Upper lobe of left lung (tissue), 6 donors: ENCODE measurements around the gene TNFRSF18. TPM values are rescaled to one million over a fixed set of nuclear protein-coding genes. Genes with fewer than 3 reads are reported as not detected.

Experiments
- ATAC-seq, 2 donors: fragments of 200-7000 bp; cut with Tn5 transposase; one replicate each; pipeline ENCODE4 v1.9.1; 2022; ENCODE audit warnings: mild to moderate bottlenecking in 2 of 2, moderate library complexity in 2 of 2; ENCODE audit not compliant: low FRiP score in 2 of 2
- DNase-seq, 2 donors: peaks; one replicate each; pipeline ENCODE4 v3.0.0-alpha.2; 2019 to 2020
- H3K27ac ChIP-seq, 4 donors: fragments of 200-600 bp; sonication (generic); one replicate each; pipeline ENCODE4 v1.5.1; 2016 to 2019
- H3K27me3 ChIP-seq, 4 donors: fragments of 200-600 bp; sonication (generic); one replicate each; pipeline ENCODE4 v1.5.1; 2017 to 2019
- H3K36me3 ChIP-seq, 4 donors: fragments of 200-600 bp; sonication (generic); one replicate each; pipeline ENCODE4 v1.5.1; 2016 to 2019
- H3K4me1 ChIP-seq, 4 donors: fragments of 200-600 bp; sonication (generic); one replicate each; pipeline ENCODE4 v1.5.1; 2018 to 2019
- H3K4me3 ChIP-seq, 4 donors: fragments of 200-600 bp; sonication (generic); one replicate each; pipeline ENCODE4 v1.5.1; 2017 to 2019; ENCODE audit warnings: mild to moderate bottlenecking in 2 of 4, moderate library complexity in 1 of 4
- H3K9me3 ChIP-seq, 4 donors: fragments of 200-600 bp; sonication (generic); one replicate each; pipeline ENCODE4 v1.5.1; 2018 to 2019
- EP300 ChIP-seq, 4 donors: sonication (generic); formaldehyde crosslinking; IDR thresholded peaks; one replicate each; pipeline ENCODE4 v1.5.1; 2017; ENCODE audit warnings: antibody characterized with exemption in 4 of 4, control low read depth in 2 of 4
- POLR2A ChIP-seq, 4 donors: fragments of 450-650 bp; IDR thresholded peaks; one replicate each; pipeline ENCODE4 v1.5.1; 2016 to 2017; ENCODE audit warnings: antibody characterized with exemption in 4 of 4, mild to moderate bottlenecking in 2 of 4
- POLR2AphosphoS5 ChIP-seq, 2 donors: sonication (generic); formaldehyde crosslinking; IDR thresholded peaks; one replicate each; pipeline ENCODE4 v1.5.1; 2017; ENCODE audit warnings: antibody characterized with exemption in 2 of 2
- WGBS, 2 donors: methylation state at CpG; one replicate each; pipeline ENCODE4 v1.1.5; 2017 to 2018; 5-methylcytosine and 5-hydroxymethylcytosine counted together
- total RNA-seq, 6 donors: library from RNA; depleted of rRNA in 4 of 6; stranded (reverse); fragments of >200 nt in 4 of 6; gene quantifications; one replicate each; pipeline versions ENCODE4 v1.1.0 to v1.2.1, GENCODE V29; 2016 to 2021
- TF ChIP-seq, protein P1 (sequence below), 6 experiments: fragments of 450-650 bp in 4 of 6; fragments of 200-600 bp in 2 of 6; sonication (generic) in 2 of 6; IDR thresholded peaks; one replicate each; pipeline ENCODE4 v1.5.1; 2016 to 2019; ENCODE audit warnings: antibody characterized with exemption in 6 of 6
- donor health status: DM: no; HTN: no; CAD: no; lungs with moderate emphysema.
- donor health status: DM: no; HTN: yes; CAD: no; lungs with severe emphysema.

The TNFRSF18 gene
- total RNA-seq, 6 donors from 2014 or later = 0.89 to 3.4 (median 2.1) TPM; not detected in 1

DNA sequence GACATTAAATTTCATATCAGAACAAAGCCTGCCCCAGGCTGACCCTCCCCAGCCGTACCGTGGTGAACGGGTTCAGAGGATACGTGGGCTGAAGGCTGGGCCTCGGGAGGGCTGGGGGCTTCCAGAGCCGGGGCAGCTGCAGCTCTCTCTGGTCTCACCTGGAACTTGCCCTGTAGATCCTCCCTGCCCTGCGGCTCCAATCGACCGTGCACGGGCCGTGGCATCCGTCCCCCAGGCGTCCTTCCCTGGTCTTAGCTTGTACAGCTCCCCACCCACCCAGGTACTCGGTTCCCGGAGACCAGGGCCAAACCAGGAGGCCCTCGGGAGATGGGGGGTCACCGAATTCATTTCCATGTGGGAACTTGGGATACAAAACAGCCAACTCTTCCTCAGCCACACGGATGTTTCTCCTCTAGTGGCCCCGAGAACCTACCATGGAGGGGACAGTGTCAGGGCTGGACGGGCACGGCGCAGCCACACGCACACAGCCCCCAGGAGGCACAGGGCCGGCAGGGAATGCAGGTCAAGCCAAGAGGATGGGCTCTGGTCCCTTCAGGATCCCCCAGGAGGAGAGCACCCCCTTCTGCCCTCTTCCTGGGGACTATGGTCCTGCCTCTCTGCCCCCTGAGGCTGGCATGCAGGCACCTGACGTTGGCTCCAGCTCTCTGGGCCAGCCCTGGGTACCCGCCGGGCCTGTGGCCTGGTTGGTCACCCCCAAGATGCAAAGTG lies 28.8 kb upstream of the TNFRSF18 start:
- peaks cover 0 to 3% (median 0%) of the 10 kb centered on the region in 4 donors for H3K9me3 ChIP-seq
- DNase-seq = peak in 1 of 2 donors; percentile 80
- peaks cover 24 to 57% (median 31%) of the 10 kb centered on the region in 4 donors for H3K4me1 ChIP-seq
- peaks cover 0 to 29% (median 11%) of the 10 kb centered on the region in 4 donors for H3K27me3 ChIP-seq
- H3K4me3 ChIP-seq = no peak overlapping the region
- no peak overlapping the region for H3K27ac ChIP-seq
- no peaks in the 10 kb centered on the region for H3K36me3 ChIP-seq
- no peak for TF ChIP-seq POLR2A (IDR thresholded peaks at IDR 0.05)
- TF ChIP-seq, protein P1, sequence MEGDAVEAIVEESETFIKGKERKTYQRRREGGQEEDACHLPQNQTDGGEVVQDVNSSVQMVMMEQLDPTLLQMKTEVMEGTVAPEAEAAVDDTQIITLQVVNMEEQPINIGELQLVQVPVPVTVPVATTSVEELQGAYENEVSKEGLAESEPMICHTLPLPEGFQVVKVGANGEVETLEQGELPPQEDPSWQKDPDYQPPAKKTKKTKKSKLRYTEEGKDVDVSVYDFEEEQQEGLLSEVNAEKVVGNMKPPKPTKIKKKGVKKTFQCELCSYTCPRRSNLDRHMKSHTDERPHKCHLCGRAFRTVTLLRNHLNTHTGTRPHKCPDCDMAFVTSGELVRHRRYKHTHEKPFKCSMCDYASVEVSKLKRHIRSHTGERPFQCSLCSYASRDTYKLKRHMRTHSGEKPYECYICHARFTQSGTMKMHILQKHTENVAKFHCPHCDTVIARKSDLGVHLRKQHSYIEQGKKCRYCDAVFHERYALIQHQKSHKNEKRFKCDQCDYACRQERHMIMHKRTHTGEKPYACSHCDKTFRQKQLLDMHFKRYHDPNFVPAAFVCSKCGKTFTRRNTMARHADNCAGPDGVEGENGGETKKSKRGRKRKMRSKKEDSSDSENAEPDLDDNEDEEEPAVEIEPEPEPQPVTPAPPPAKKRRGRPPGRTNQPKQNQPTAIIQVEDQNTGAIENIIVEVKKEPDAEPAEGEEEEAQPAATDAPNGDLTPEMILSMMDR (IDR thresholded peaks at IDR 0.05) = no peak
- WGBS, 2 donors = 90 to 97% methylated on average over 20 to 27 of the region's 27 CpGs
- no peak for ATAC-seq

GRCh38 chr1:1234180-1234808 lies 27.9 kb upstream of the TNFRSF18 start:
- no peak for TF ChIP-seq POLR2A (IDR thresholded peaks at IDR 0.05)
- TF ChIP-seq, protein P1 (IDR thresholded peaks at IDR 0.05) = no peak
- TF ChIP-seq EP300 (IDR thresholded peaks at IDR 0.05) = no peak
- TF ChIP-seq POLR2AphosphoS5 (IDR thresholded peaks at IDR 0.05) = no peak
- Histone ChIP-seq H3K27ac (no peak overlapping the region), H3K27me3 (peaks cover 0 to 20% (median 8%) of the 10 kb centered on the region in 4 donors), H3K9me3 (peaks cover 0 to 3% (median 0%) of the 10 kb centered on the region in 4 donors), H3K4me3 (no peak overlapping the region), H3K36me3 (no peaks in the 10 kb centered on the region), H3K4me1 (peaks cover 32 to 66% (median 39%) of the 10 kb centered on the region in 4 donors)
- ATAC-seq = no peak
- DNase-seq = peak in 1 of 2 donors; percentile 45
- WGBS, 2 donors = 95 to 96% methylated on average over 21 to 27 of the region's 28 CpGs

DNA sequence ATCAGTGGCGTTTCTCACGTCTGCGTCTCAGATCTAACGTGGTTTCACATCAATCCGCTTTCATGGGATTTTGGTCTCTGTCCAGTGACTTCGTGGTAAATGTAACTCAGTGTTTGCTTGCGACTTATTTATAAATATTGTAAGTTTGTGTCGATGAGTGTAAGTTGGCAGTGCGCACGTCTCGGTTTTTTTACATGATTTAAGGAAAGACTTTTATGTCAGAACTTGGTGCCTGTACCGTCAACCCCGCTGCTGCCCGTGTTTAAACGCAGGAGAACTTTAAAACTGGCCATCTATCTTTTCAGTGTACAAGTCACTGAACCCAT lies 27.1 kb upstream of the TNFRSF18 start:
- ATAC-seq (no peak), DNase-seq (no peak)
- no peak for TF ChIP-seq POLR2A (IDR thresholded peaks at IDR 0.05)
- TF ChIP-seq POLR2AphosphoS5 (IDR thresholded peaks at IDR 0.05) = no peak
- TF ChIP-seq, protein P1 (IDR thresholded peaks at IDR 0.05) = no peak
- TF ChIP-seq EP300 (IDR thresholded peaks at IDR 0.05) = no peak
- Histone ChIP-seq H3K4me1 (peaks cover 32 to 68% (median 39%) of the 10 kb centered on the region in 4 donors), H3K9me3 (peaks cover 0 to 3% (median 0%) of the 10 kb centered on the region in 4 donors), H3K4me3 (no peak overlapping the region), H3K27me3 (peaks cover 0 to 13% (median 4%) of the 10 kb centered on the region in 4 donors), H3K36me3 (peaks cover under 1 to 5% (median 3%) of the 10 kb centered on the region in 4 donors), H3K27ac (no peak overlapping the region)
- 96 to 97% methylated on average over 15 of the region's 15 CpGs for WGBS, 2 donors

DNA sequence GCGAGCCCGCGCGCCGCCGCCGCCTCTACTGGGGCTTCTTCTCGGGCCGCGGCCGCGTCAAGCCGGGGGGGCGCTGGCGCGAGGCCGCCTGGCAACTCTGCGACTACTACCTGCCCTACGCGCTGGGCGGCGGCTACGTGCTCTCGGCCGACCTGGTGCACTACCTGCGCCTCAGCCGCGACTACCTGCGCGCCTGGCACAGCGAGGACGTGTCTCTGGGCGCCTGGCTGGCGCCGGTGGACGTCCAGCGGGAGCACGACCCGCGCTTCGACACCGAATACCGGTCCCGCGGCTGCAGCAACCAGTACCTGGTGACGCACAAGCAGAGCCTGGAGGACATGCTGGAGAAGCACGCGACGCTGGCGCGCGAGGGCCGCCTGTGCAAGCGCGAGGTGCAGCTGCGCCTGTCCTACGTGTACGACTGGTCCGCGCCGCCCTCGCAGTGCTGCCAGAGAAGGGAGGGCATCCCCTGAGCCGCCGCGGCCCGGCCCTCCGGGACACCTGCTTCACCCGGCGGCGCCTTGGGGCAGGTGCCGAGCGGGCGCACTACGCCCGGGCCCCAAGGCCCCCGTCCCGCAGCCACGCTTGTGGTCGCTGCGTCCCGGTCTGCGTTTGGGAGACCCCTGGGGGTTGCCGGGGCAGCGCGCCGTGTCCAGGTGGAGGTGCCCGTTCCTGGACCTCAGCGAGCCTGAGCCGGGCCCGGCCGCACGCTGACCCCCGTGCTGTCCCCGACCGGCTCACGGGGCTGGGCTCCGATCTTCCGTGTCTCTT lies 26.6 kb upstream of the TNFRSF18 start:
- Histone ChIP-seq H3K4me1 (peaks cover 32 to 63% (median 39%) of the 10 kb centered on the region in 4 donors), H3K9me3 (peaks cover 0 to 3% (median 0%) of the 10 kb centered on the region in 4 donors), H3K4me3 (peak overlapping the region in 3 of 4 donors; percentile 49 to 97 (median 83)), H3K36me3 (peaks cover 6 to 10% (median 8%) of the 10 kb centered on the region in 4 donors), H3K27me3 (peaks cover 0 to 8% (median 2%) of the 10 kb centered on the region in 4 donors), H3K27ac (no peak overlapping the region)
- ATAC-seq = no peak
- TF ChIP-seq POLR2AphosphoS5 (IDR thresholded peaks at IDR 0.05) (no peak), EP300 (IDR thresholded peaks at IDR 0.05) (no peak), POLR2A (IDR thresholded peaks at IDR 0.05) (no peak)
- TF ChIP-seq, protein P1 (IDR thresholded peaks at IDR 0.05) = no peak
- peak in 1 of 2 donors; percentile 89 for DNase-seq
- 80 to 87% methylated on average over 44 to 70 of the region's 98 CpGs for WGBS, 2 donors
